VCaP (cell line): Measurements from ENCODE around the gene WDR44.

Source experiments
- H3K27ac ChIP-seq: fragments of 450-650 bp; 2 replicates; pipeline ENCODE4 v1.5.1; 2017
- TF ChIP-seq, protein P1 (sequence below): fragments of 450-650 bp; conservative IDR thresholded peaks from 2 replicates; pipeline ENCODE4 v1.5.1; 2017; ENCODE audit warnings: mild to moderate bottlenecking, moderate library complexity

The WDR44 gene

GRCh38 chrX:118345045-118345463, 852 bp upstream of the WDR44 start:
- H3K27ac ChIP-seq, result peak overlapping the region; percentile 75
- TF ChIP-seq, protein P1, sequence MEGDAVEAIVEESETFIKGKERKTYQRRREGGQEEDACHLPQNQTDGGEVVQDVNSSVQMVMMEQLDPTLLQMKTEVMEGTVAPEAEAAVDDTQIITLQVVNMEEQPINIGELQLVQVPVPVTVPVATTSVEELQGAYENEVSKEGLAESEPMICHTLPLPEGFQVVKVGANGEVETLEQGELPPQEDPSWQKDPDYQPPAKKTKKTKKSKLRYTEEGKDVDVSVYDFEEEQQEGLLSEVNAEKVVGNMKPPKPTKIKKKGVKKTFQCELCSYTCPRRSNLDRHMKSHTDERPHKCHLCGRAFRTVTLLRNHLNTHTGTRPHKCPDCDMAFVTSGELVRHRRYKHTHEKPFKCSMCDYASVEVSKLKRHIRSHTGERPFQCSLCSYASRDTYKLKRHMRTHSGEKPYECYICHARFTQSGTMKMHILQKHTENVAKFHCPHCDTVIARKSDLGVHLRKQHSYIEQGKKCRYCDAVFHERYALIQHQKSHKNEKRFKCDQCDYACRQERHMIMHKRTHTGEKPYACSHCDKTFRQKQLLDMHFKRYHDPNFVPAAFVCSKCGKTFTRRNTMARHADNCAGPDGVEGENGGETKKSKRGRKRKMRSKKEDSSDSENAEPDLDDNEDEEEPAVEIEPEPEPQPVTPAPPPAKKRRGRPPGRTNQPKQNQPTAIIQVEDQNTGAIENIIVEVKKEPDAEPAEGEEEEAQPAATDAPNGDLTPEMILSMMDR, result no peak

DNA sequence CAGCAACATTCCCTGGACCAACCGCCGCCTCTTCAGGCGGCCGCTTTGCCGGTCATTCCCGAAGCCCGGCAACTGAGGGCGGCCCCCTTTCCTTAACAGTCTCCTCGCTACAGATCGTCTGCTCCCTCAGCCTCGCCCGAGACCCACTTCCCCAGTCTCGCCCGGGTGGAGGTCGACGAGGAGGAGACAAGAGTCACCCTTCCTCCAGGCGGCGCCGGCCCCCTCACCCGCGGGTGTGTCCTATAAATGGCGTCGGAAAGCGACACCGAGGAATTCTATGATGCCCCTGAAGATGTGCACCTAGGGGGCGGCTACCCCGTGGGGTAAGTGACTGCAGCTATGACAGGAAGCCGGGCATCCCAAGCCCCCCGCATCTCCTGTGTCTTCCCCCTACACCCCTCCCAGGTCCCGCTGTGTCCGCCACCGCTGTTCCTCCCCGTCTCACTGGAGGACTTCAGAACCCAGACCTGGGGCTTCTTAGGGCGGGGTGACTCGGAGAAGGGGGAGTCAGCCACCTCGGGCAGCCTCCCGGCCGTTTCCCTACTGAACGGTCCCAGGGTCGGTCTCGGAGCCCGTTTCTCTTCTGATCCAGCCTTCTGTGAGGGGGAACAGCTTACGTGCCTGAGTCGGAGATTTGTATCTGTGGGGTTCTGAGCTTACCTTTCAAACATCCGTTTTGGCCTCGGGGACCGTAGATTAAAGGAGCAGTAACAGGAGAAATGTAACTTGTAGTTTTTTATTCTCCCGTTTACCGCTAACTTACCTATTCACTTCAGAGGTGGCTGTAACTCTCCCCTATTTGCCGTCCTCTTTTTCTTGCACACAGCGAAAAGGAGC, 570 bp downstream of the WDR44 start:
- peak overlapping the region; percentile 75 for H3K27ac ChIP-seq
- TF ChIP-seq, protein P1, result no peak

- TF ChIP-seq, protein P1, result no peak
- peak overlapping the region; percentile 75 for H3K27ac ChIP-seq
Observed at GRCh38 chrX:118347131-118347530, 1.2 kb downstream of the WDR44 start.

- no peak overlapping the region for H3K27ac ChIP-seq
Observed at GRCh38 chrX:118347736-118348135, 1.8 kb downstream of the WDR44 start.

GRCh38 chrX:118348186-118348810, 2.4 kb downstream of the WDR44 start:
- H3K27ac ChIP-seq, result no peak overlapping the region

More at GRCh38 chrX:118347736-118348135, 1.8 kb downstream of the WDR44 start:
- TF ChIP-seq, protein P1, result no peak

DNA sequence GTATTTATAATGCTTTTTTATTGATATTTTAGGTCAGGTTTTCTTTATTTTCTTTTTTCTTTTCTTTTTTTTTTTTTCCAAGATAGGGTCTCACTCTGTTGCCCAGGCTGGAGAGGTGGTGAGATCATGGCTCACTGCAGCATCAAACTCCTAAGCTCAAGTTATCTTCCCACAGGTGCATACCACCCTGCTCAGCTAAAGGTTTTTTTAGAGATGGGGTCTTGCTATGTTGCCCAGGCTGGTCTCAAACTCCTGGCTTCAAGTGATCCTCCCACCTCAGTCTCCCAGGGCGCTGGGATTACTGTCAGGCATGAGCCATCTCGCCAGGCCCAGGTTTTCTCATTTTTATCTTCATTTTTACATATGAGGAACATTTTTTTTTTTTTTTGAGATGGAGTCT, 3.3 kb downstream of the WDR44 start:
- TF ChIP-seq, protein P1, result no peak
- no peak overlapping the region for H3K27ac ChIP-seq

More at GRCh38 chrX:118348186-118348810, 2.4 kb downstream of the WDR44 start:
- TF ChIP-seq, protein P1, result no peak

DNA sequence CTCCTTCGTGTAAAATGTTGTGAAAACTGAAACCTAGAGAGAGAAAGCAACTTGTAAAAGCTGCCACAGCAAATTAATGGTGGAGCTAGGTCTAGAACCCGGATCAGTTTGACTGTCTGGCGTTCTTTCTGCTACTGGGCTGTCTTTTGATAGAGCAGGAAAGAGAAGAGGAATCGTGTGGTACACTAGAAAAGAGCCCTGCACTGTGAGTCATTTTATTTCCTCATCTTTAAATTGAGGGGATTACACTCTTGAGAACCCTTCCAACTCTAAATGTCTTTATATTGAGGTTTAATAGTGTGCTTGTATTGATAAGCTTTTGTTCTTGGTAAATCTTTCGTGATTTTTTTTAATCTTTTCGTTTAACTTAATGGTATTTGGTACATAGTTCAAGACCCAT, 4.3 kb downstream of the WDR44 start:
- TF ChIP-seq, protein P1, result no peak
- H3K27ac ChIP-seq, result no peak overlapping the region
